GM18907 (cell line): ENCODE data around the gene NBAS.
A peak's percentile ranks its signal among the peaks of the same experiment; 100 is the strongest.

Experiments
- ATAC-seq: cut with Tn5 transposase; IDR thresholded peaks from one replicate; pipeline ENCODE4 v1.9.1; 2021; ENCODE audit warnings: mild to moderate bottlenecking, moderate library complexity; ENCODE audit not compliant: unreplicated experiment

Gene NBAS

GRCh38 chr2:15152382-15152781 lies 408.8 kb downstream of the NBAS start:
- no peak for ATAC-seq

GRCh38 chr2:15149063-15149462 lies 412.1 kb downstream of the NBAS start:
- ATAC-seq: no peak

GRCh38 chr2:15147591-15147990 lies 413.5 kb downstream of the NBAS start:
- no peak for ATAC-seq

GRCh38 chr2:15146960-15147359 lies 414.2 kb downstream of the NBAS start:
- ATAC-seq: no peak

- no peak for ATAC-seq
These were observed 415.2 kb downstream of the NBAS start for GRCh38 chr2:15145919-15146318.

- no peak for ATAC-seq
These were observed 415.9 kb downstream of the NBAS start for GRCh38 chr2:15145046-15145817.

- peak; percentile 100 for ATAC-seq
These were observed 419.0 kb downstream of the NBAS start for GRCh38 chr2:15142069-15142689.

- no peak for ATAC-seq
These were observed 419.9 kb downstream of the NBAS start for GRCh38 chr2:15141211-15141610.

GRCh38 chr2:15136639-15137038 lies 424.5 kb downstream of the NBAS start:
- no peak for ATAC-seq

- no peak for ATAC-seq
These were observed 426.2 kb downstream of the NBAS start for GRCh38 chr2:15134957-15135356.

GRCh38 chr2:15133461-15133860 lies 427.7 kb downstream of the NBAS start:
- ATAC-seq: no peak

- no peak for ATAC-seq
These were observed 432.3 kb downstream of the NBAS start for GRCh38 chr2:15128846-15129245.

- ATAC-seq: no peak
These were observed 433.3 kb downstream of the NBAS start for GRCh38 chr2:15127876-15128275.

GRCh38 chr2:15127301-15127700 lies 433.8 kb downstream of the NBAS start:
- no peak for ATAC-seq

GRCh38 chr2:15126373-15126772 lies 434.8 kb downstream of the NBAS start:
- ATAC-seq: no peak

GRCh38 chr2:15122915-15123314 lies 438.2 kb downstream of the NBAS start:
- no peak for ATAC-seq

GRCh38 chr2:15120631-15121030 lies 440.5 kb downstream of the NBAS start:
- no peak for ATAC-seq

GRCh38 chr2:15119722-15120175 lies 441.4 kb downstream of the NBAS start:
- no peak for ATAC-seq

GRCh38 chr2:15117409-15118050 lies 443.6 kb downstream of the NBAS start:
- ATAC-seq: no peak
